ENCODE measurements around the gene EFCAB8. TPM values are rescaled to one million over a fixed set of nuclear protein-coding genes. Genes with fewer than 3 reads are reported as not detected.

Gene EFCAB8
- total RNA-seq, 1 donor, result not detected

GRCh38 chr20:32908334-32909292, 49.9 kb downstream of the EFCAB8 start:
- no peak for TF ChIP-seq CTCF (IDR thresholded peaks at IDR 0.05; ENCODE audit: insufficient read depth, low read length)
- no peak for DNase-seq (ENCODE audit: low read depth)
- no peak overlapping the region for H3K4me3 ChIP-seq (ENCODE audit: low read depth, low read length)

GRCh38 chr20:32909451-32909850, 50.7 kb downstream of the EFCAB8 start:
- no peak for DNase-seq (ENCODE audit: low read depth)
- TF ChIP-seq CTCF (IDR thresholded peaks at IDR 0.05; ENCODE audit: insufficient read depth, low read length), result no peak
- H3K4me3 ChIP-seq (ENCODE audit: low read depth, low read length), result no peak overlapping the region

- no peak overlapping the region for H3K4me3 ChIP-seq (ENCODE audit: low read depth, low read length)
- no peak for TF ChIP-seq CTCF (IDR thresholded peaks at IDR 0.05; ENCODE audit: insufficient read depth, low read length)
- no peak for DNase-seq (ENCODE audit: low read depth)
Measured at GRCh38 chr20:32909896-32910571, 51.3 kb downstream of the EFCAB8 start.

- DNase-seq (ENCODE audit: low read depth), result no peak
- TF ChIP-seq CTCF (IDR thresholded peaks at IDR 0.05; ENCODE audit: insufficient read depth, low read length), result no peak
- H3K4me3 ChIP-seq (ENCODE audit: low read depth, low read length), result no peak overlapping the region
Measured at GRCh38 chr20:32911355-32911754, 52.6 kb downstream of the EFCAB8 start.

- H3K4me3 ChIP-seq (ENCODE audit: low read depth, low read length), result no peak overlapping the region
- no peak for DNase-seq (ENCODE audit: low read depth)
- TF ChIP-seq CTCF (IDR thresholded peaks at IDR 0.05; ENCODE audit: insufficient read depth, low read length), result no peak
Measured at GRCh38 chr20:32912688-32913087, 54.0 kb downstream of the EFCAB8 start.

- no peak for DNase-seq (ENCODE audit: low read depth)
- TF ChIP-seq CTCF (IDR thresholded peaks at IDR 0.05; ENCODE audit: insufficient read depth, low read length), result no peak
- no peak overlapping the region for H3K4me3 ChIP-seq (ENCODE audit: low read depth, low read length)
Measured at GRCh38 chr20:32914031-32914430, 55.3 kb downstream of the EFCAB8 start.
